Amniotic stem cell (primary cell): ENCODE results near the gene SPARC.
"Not testable (repeated sequence)": the region's sequence is repeated elsewhere in the genome, so short reads cannot be mapped to it uniquely, and the experiment has no call there.

Experiments used
- DNase-seq: peaks from one replicate; lab custom pipeline; 2025; lab: John Stamatoyannopoulos, UW

SPARC gene

GRCh38 chr5:151686674-151687407, at the start of gene SPARC:
SPARC (minus strand) TSS chr5:151686915; CDS start chr5:151676188, 10,727 bp downstream.
- DNase-seq: peak; percentile 83

GRCh38 chr5:151735646-151736045, 48.9 kb upstream of the SPARC start:
- DNase-seq: no peak

- no peak for DNase-seq
Measured at GRCh38 chr5:151734064-151734408, 47.3 kb upstream of the SPARC start.

- no peak for DNase-seq
Measured at GRCh38 chr5:151733358-151734063, 46.8 kb upstream of the SPARC start.

- DNase-seq: no peak
Measured at GRCh38 chr5:151730381-151730780, 43.7 kb upstream of the SPARC start.

- DNase-seq: not testable (repeated sequence)
Measured at GRCh38 chr5:151729597-151729996, 42.9 kb upstream of the SPARC start.

GRCh38 chr5:151724360-151724759, 37.6 kb upstream of the SPARC start:
- DNase-seq: no peak

- no peak for DNase-seq
Measured at GRCh38 chr5:151722546-151722945, 35.8 kb upstream of the SPARC start.

- no peak for DNase-seq
Measured at GRCh38 chr5:151721812-151722391, 35.2 kb upstream of the SPARC start.

- no peak for DNase-seq
Measured at GRCh38 chr5:151721087-151721646, 34.5 kb upstream of the SPARC start.

- DNase-seq: no peak
Measured at GRCh38 chr5:151720215-151720614, 33.5 kb upstream of the SPARC start.

- no peak for DNase-seq
Measured at GRCh38 chr5:151719228-151720000, 32.7 kb upstream of the SPARC start.

- DNase-seq: no peak
Measured at GRCh38 chr5:151718646-151719045, 31.9 kb upstream of the SPARC start.

- DNase-seq: no peak
Measured at GRCh38 chr5:151718153-151718552, 31.4 kb upstream of the SPARC start.

- no peak for DNase-seq
Measured at GRCh38 chr5:151717416-151717815, 30.7 kb upstream of the SPARC start.

- DNase-seq: no peak
Measured at GRCh38 chr5:151709109-151709735, 22.5 kb upstream of the SPARC start.

- no peak for DNase-seq
Measured at GRCh38 chr5:151708126-151708525, 21.4 kb upstream of the SPARC start.

- DNase-seq: no peak
Measured at GRCh38 chr5:151707567-151707966, 20.9 kb upstream of the SPARC start.

- DNase-seq: no peak
Measured at GRCh38 chr5:151706906-151707305, 20.2 kb upstream of the SPARC start.

GRCh38 chr5:151703780-151704179, 17.1 kb upstream of the SPARC start:
- no peak for DNase-seq

GRCh38 chr5:151703227-151703626, 16.5 kb upstream of the SPARC start:
- DNase-seq: no peak

- DNase-seq: no peak
Measured at GRCh38 chr5:151700820-151701219, 14.1 kb upstream of the SPARC start.
